Measurements from ENCODE around the gene CCDC142. TPM values are rescaled to one million over a fixed set of nuclear protein-coding genes. Genes with fewer than 3 reads are reported as not detected.

The CCDC142 gene
- total and polyA plus RNA-seq, 3 experiments from 2014 or later: 9.7 to 22.8 (median 20.3) TPM

DNA sequence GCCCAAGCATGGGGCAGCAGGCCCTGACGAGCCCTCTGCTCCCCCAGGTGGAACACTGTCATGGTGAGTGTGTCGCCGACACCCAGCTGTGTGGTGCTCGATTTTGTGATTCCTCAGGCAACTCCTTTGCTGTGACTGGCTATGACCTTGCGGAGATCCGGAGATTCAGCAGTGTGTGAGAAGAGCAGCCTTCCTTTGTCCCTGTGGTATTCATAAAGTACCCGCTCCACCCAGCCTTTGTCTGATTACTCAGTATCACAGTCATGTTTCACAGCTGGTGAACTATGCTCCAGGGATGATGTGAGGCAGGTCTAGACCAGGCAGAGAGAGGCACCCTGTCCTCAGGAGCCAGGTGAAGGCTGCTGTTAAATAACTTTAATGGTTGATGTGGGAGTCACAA is 57.3 kb downstream of the CCDC142 start:
- CTCF ChIA-PET: interaction anchor here (1.3 kb wide), 1 partner anchor 29 kb away, joined by 5 read pairs; the partner anchor contains the start of gene INO80B
- Histone ChIP-seq H3K27ac (ENCODE audit: low read depth, low read length) (no peak overlapping the region), H3K27me3 (ENCODE audit: insufficient read depth, low read length, poor library complexity, severe bottlenecking) (no peaks in the 10 kb centered on the region), H3K9me3 (ENCODE audit: low read length) (no peaks in the 10 kb centered on the region), H3K36me3 (ENCODE audit: insufficient read depth, low read length) (no peaks in the 10 kb centered on the region), H3K4me3 (ENCODE audit: low read length) (no peak overlapping the region), H3K4me1 (ENCODE audit: insufficient read depth, low read length) (peaks cover 11% of the 10 kb centered on the region)
- Mint-ChIP-seq H3K4me1 (peaks cover 13 to 18% (median 14%) of the 10 kb centered on the region in 3 donors), H3K36me3 (peaks cover 0 to 28% (median 2%) of the 10 kb centered on the region in 3 donors), H3K9me3 (no peaks in the 10 kb centered on the region), H3K4me3 (no peak overlapping the region), H3K27me3 (peaks cover 0 to 7% of the 10 kb centered on the region in 2 donors), H3K27ac (peak overlapping the region in 3 of 8 donors; percentile 18 to 55 (median 42))
- DNase-seq: no peak
- POLR2A ChIA-PET: no interaction called here

DNA sequence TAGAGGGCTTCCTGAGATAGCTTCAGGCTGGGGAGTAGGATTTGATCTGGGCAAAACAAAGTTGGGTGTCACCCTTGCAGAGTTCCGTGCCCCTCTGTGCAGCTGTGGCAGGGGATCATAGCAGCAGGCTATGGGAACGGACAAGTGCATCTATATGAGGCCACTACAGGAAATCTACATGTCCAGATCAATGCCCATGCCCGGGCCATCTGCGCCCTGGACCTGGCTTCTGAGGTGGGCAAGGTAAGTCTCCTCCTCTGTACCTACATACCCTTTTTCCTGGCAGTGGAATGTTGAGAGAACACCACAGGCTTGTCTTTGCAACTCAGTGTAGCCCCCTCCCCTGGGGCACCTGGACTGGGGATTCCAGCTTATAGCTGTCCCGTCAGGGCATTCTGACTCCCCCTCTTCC is 57.8 kb downstream of the CCDC142 start:
- peaks cover 16% of the 10 kb centered on the region for H3K4me1 ChIP-seq (ENCODE audit: insufficient read depth, low read length)
- POLR2A ChIA-PET: no interaction called here
- Mint-ChIP-seq H3K36me3 (peaks cover 0 to 28% (median 2%) of the 10 kb centered on the region in 3 donors), H3K27ac (no peak overlapping the region), H3K4me1 (peaks cover 13 to 24% (median 19%) of the 10 kb centered on the region in 3 donors), H3K4me3 (peak overlapping the region in 1 of 7 donors; percentile 34), H3K27me3 (peaks cover 0 to 7% of the 10 kb centered on the region in 2 donors), H3K9me3 (no peaks in the 10 kb centered on the region)
- CTCF ChIA-PET: interaction anchor here (1.3 kb wide), 1 partner anchor 30 kb away, joined by 5 read pairs; the partner anchor contains the start of gene INO80B
- no peak overlapping the region for H3K27ac ChIP-seq (ENCODE audit: low read depth, low read length)
- H3K4me3 ChIP-seq (ENCODE audit: low read length): no peak overlapping the region
- H3K27me3 ChIP-seq (ENCODE audit: insufficient read depth, low read length, poor library complexity, severe bottlenecking): no peaks in the 10 kb centered on the region
- DNase-seq: no peak
- no peaks in the 10 kb centered on the region for H3K36me3 ChIP-seq (ENCODE audit: insufficient read depth, low read length)
- H3K9me3 ChIP-seq (ENCODE audit: low read length): no peaks in the 10 kb centered on the region

DNA sequence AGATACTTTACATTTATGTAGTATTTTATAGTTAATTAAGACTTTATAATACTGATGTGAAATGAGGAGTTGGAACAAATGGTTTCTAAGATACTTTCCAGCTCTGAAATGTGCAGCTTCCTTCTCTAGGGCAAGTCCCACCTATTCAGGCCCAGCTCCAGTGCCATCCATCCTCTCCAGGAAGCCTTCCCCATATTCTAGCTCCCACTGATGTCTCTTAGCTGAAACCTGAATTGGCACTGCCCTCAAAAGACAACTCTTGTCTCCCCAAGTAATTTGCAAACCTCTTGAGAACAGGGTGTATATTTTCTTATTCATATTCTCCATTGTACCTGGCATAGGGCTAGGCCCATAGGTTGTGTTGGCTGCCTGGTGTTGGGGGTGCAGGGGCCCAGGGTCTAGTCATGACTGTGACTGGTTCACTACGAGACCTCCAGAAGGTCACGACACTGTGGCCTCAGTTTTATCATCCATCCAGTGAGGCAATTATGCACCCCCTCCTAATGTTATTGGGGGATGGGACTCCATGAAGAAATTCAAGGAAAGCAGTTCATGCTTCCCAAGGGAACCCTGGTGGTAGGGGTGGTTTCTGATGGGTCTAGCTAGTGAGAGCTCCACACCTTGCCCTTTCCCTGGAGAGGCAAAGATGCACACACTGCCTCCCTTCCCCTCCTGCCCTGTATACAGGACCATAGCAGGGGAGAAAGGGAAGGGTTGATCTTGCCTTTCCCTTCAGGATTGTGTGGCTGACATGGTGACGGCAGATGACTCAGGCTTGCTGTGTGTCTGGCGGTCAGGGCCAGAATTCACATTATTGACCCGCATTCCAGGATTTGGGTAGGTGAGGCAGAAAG is 58.4 kb downstream of the CCDC142 start:
- H3K36me3 ChIP-seq (ENCODE audit: insufficient read depth, low read length): no peaks in the 10 kb centered on the region
- ChIA-PET POLR2A (no interaction called here), CTCF (interaction anchor here (1.3 kb wide), 1 partner anchor 30 kb away, joined by 5 read pairs; the partner anchor contains the start of gene INO80B)
- H3K9me3 Mint-ChIP-seq: no peaks in the 10 kb centered on the region
- H3K27ac ChIP-seq (ENCODE audit: low read depth, low read length): no peak overlapping the region
- H3K36me3 Mint-ChIP-seq: peaks cover 0 to 28% (median 2%) of the 10 kb centered on the region in 3 donors
- H3K9me3 ChIP-seq (ENCODE audit: low read length): no peaks in the 10 kb centered on the region
- H3K4me1 ChIP-seq (ENCODE audit: insufficient read depth, low read length): peaks cover 16% of the 10 kb centered on the region
- peaks cover 13 to 26% (median 19%) of the 10 kb centered on the region in 3 donors for H3K4me1 Mint-ChIP-seq
- no peak for DNase-seq
- no peaks in the 10 kb centered on the region for H3K27me3 ChIP-seq (ENCODE audit: insufficient read depth, low read length, poor library complexity, severe bottlenecking)
- H3K27me3 Mint-ChIP-seq: peaks cover 0 to 7% of the 10 kb centered on the region in 2 donors
- peak overlapping the region in 1 of 7 donors; percentile 75 for H3K4me3 Mint-ChIP-seq
- H3K4me3 ChIP-seq (ENCODE audit: low read length): no peak overlapping the region
- peak overlapping the region in 2 of 8 donors; percentile 19 to 64 for H3K27ac Mint-ChIP-seq

Other genes starting within 250 kb of the CCDC142 start
- gene SLC4A5, start 139.6 kb downstream of the CCDC142 start, total RNA-seq: 1 to 10 TPM; 1.8 to 1.9 TPM
- gene SLC4A5, start 139.6 kb downstream of the CCDC142 start, polyA plus RNA-seq: 0.13 TPM
- gene DCTN1, start 102.7 kb downstream of the CCDC142 start, total RNA-seq: 100 to 1,000 TPM; 113 to 114 TPM
- 90.2 TPM for gene DCTN1, start 102.7 kb downstream of the CCDC142 start, polyA plus RNA-seq
- 1 to 10 TPM; 2.7 to 3.2 TPM for gene C2orf81, start 61.4 kb downstream of the CCDC142 start, total RNA-seq
- 2.6 TPM for gene C2orf81, start 61.4 kb downstream of the CCDC142 start, polyA plus RNA-seq
- gene WDR54, start 61.3 kb downstream of the CCDC142 start, total RNA-seq: 10 to 100 TPM; 75.5 to 86.6 TPM
- 55.5 TPM for gene WDR54, start 61.3 kb downstream of the CCDC142 start, polyA plus RNA-seq
- gene RTKN, start 41.1 kb downstream of the CCDC142 start, total RNA-seq: 1 to 10 TPM; 1.1 to 1.4 TPM
- 1.2 TPM for gene RTKN, start 41.1 kb downstream of the CCDC142 start, polyA plus RNA-seq
- 10 to 100 TPM; 44.1 to 44.3 TPM for gene INO80B, start 27.9 kb downstream of the CCDC142 start, total RNA-seq
- 7.6 TPM for gene INO80B, start 27.9 kb downstream of the CCDC142 start, polyA plus RNA-seq
- 10 to 100 TPM; 31.2 to 31.6 TPM for gene WBP1, start 24.6 kb downstream of the CCDC142 start, total RNA-seq
- gene WBP1, start 24.6 kb downstream of the CCDC142 start, polyA plus RNA-seq: 37.0 TPM
- 10 to 100 TPM; 82.4 to 88.0 TPM for gene MOGS, start 17.6 kb downstream of the CCDC142 start, total RNA-seq
- gene MOGS, start 17.6 kb downstream of the CCDC142 start, polyA plus RNA-seq: 48.5 TPM
- 100 to 1,000 TPM; 115 to 118 TPM for gene MRPL53, start 10.3 kb downstream of the CCDC142 start, total RNA-seq
- gene MRPL53, start 10.3 kb downstream of the CCDC142 start, polyA plus RNA-seq: 108 TPM
- 10 to 100 TPM; 26.4 to 28.0 TPM for gene TTC31, start 83 bp upstream of the CCDC142 start, total RNA-seq
- gene TTC31, start 83 bp upstream of the CCDC142 start, polyA plus RNA-seq: 20.5 TPM
- under 1 TPM; 0.38 to 0.94 TPM for gene LBX2, start 16.6 kb upstream of the CCDC142 start, total RNA-seq
- gene LBX2, start 16.6 kb upstream of the CCDC142 start, polyA plus RNA-seq: not detected
- 10 to 100 TPM; 29.6 to 38.7 TPM for gene PCGF1, start 24.7 kb upstream of the CCDC142 start, total RNA-seq
- gene PCGF1, start 24.7 kb upstream of the CCDC142 start, polyA plus RNA-seq: 17.2 TPM
- under 1 TPM; 0.37 to 0.60 TPM for gene TLX2, start 31.5 kb upstream of the CCDC142 start, total RNA-seq
- not detected for gene TLX2, start 31.5 kb upstream of the CCDC142 start, polyA plus RNA-seq
- gene DQX1, start 43.2 kb upstream of the CCDC142 start, total RNA-seq: under 1 TPM; 0.51 to 0.83 TPM
- not detected for gene DQX1, start 43.2 kb upstream of the CCDC142 start, polyA plus RNA-seq
- gene AUP1, start 46.7 kb upstream of the CCDC142 start, total RNA-seq: 100 to 1,000 TPM; 219 to 225 TPM
- gene AUP1, start 46.7 kb upstream of the CCDC142 start, polyA plus RNA-seq: 95.8 TPM
- 10 to 100 TPM; 81.0 to 82.1 TPM for gene HTRA2, start 46.9 kb upstream of the CCDC142 start, total RNA-seq
- 26.0 TPM for gene HTRA2, start 46.9 kb upstream of the CCDC142 start, polyA plus RNA-seq
- gene LOXL3, start 70.9 kb upstream of the CCDC142 start, total RNA-seq: 1 to 10 TPM in 1 of 2 experiments, under 1 TPM in 1; 0.77 to 1.2 TPM
- 0.08 TPM for gene LOXL3, start 70.9 kb upstream of the CCDC142 start, polyA plus RNA-seq
- gene DOK1, start 71.7 kb upstream of the CCDC142 start, total RNA-seq: 10 to 100 TPM; 24.4 to 25.2 TPM
- 24.0 TPM for gene DOK1, start 71.7 kb upstream of the CCDC142 start, polyA plus RNA-seq
- gene M1AP, start 165.3 kb upstream of the CCDC142 start, total RNA-seq: not detected
- gene M1AP, start 165.3 kb upstream of the CCDC142 start, polyA plus RNA-seq: 0.39 TPM
- 1 to 10 TPM; 7.8 to 8.5 TPM for gene SEMA4F, start 171.2 kb upstream of the CCDC142 start, total RNA-seq
- 8.3 TPM for gene SEMA4F, start 171.2 kb upstream of the CCDC142 start, polyA plus RNA-seq